Right cardiac atrium (tissue), 5 donors: Measurements from ENCODE around the gene PDSS2. TPM values are rescaled to one million over a fixed set of nuclear protein-coding genes. Genes with fewer than 3 reads are reported as not detected.
A peak's percentile ranks its signal among the peaks of the same experiment; 100 is the strongest.

Experiments used
- ATAC-seq, 2 donors: fragments of 200-7000 bp; cut with Tn5 transposase; one replicate each; pipeline versions ENCODE4 v1.8.0 to v1.9.1; 2020; ENCODE audit warnings: moderate library complexity in 2 of 2, mild to moderate bottlenecking in 1 of 2
- DNase-seq, 3 donors: peaks; one replicate each; pipeline ENCODE4 v3.0.0-alpha.2; 2020
- H3K27ac ChIP-seq: one replicate; pipeline ENCODE4 v1.5.1; 2013; ENCODE audit warnings: mild to moderate bottlenecking, low read length, control low read depth, moderate library complexity
- H3K27me3 ChIP-seq: one replicate; pipeline ENCODE4 v1.6.1; 2013; ENCODE audit not compliant: control insufficient read depth, insufficient read depth
- H3K4me1 ChIP-seq: one replicate; pipeline ENCODE4 v1.6.1; 2013; ENCODE audit warnings: low read length; ENCODE audit not compliant: control insufficient read depth, insufficient read depth
- H3K4me3 ChIP-seq: one replicate; pipeline ENCODE4 v1.5.1; 2013; ENCODE audit warnings: low read length, control low read depth
- H3K9me3 ChIP-seq: one replicate; pipeline ENCODE4 v1.6.1; 2013; ENCODE audit warnings: low read length; ENCODE audit not compliant: control insufficient read depth
- WGBS: extraction: QIAGEN DNeasy Blood & Tissue Kit; methylation state at CpG from one replicate; pipeline ENCODE4 v1.1.7; 2013; 5-methylcytosine and 5-hydroxymethylcytosine counted together
- intact Hi-C, 4 donors: fragments of 100-400 bp; cut with DNase I; formaldehyde crosslinking; loops; one replicate each; pipeline versions ENCODE4 v1.11.0 to v1.14.0; 2022 to 2023
- polyA plus RNA-seq: library from polyadenylated mRNA; stranded (reverse); fragments of 200-250 nt; gene quantifications from one replicate; pipeline ENCODE4 v1.2.3, GENCODE V29; 2013
- total RNA-seq, 4 donors: library from RNA; stranded (reverse); fragmentation: NEBNext Ultra II Directional; extraction: Animal tissue kit (Norgen Biotek cat#: 25700); gene quantifications; one replicate each; pipeline ENCODE4 v1.2.1, GENCODE V29; 2021
- donor health status: healthy with polysubstance abuse.
- donor health status: DM: no; HTN: yes; CAD: no.
- donor health status: DM: no; HTN: no; CAD: no.
- donor health status: DM: no; HTN: yes; CAD: no; lungs with severe emphysema.
- donor health status: DM: yes; HTN: yes; CAD: no.

Gene PDSS2
- total and polyA plus RNA-seq, 5 donors, result 10.0 to 15.5 (median 13.6) TPM

DNA sequence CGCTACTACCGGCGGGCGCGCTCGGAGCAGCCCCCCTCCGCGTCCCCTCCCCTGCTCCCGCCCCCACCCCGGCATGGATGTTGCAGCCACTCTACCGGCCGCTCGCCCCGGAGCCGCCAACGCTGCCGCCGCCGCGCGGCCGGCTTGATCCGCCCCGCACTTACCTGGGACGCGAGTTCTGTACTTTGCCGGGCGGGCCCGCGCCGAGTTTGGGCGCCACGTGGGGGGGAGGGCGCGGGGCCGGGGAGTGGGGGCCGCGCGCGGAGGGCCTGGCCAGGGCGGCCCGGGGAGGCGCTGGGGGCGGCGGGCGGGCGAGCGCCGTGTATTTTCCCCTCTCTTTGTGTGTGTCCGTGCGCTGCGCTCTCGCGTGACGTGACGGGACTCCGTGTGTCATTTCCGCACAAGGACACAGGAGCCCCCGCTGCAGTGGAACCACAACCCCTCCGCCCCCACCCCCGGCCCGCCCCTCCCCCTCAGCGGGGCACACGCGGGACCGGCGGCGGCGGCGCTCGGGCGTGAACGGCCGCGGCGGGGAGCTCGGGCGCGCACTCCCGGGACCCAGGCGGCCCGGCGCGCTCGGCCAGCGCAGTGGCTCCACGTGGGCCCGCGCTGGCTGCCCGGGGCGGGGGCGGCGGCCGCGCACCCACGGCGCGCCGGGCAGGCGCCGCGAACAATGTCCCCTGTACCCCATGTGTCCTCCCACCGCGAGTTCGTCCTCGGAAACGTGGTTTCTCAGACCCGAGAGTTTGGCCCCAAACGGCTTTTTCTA lies 344.3 kb downstream of the PDSS2 start, which contains the start of gene BEND3:
BEND3 (minus strand) TSS at position 590 of the 769 bp plus-strand sequence. CDS start 16,230 bp downstream, outside the sequence.
- WGBS, result under 1% methylated on average over 109 of the region's 109 CpGs
- no peaks in the 10 kb centered on the region for H3K27me3 ChIP-seq
- peak within 1 kb of the TSS; percentile 100 for H3K4me3 ChIP-seq
- H3K4me1 ChIP-seq, result peaks cover 3% of the 10 kb centered on the region
- ATAC-seq, result peak; percentile 31 to 45
- intact Hi-C loops, result loop anchor here in 1 of 4 donors (5.0 kb wide), 1 partner anchor 88 kb away; the partner anchor contains the start of gene MTRES1
- DNase-seq, result peak; percentile 52 to 77 (median 77)
- H3K27ac ChIP-seq, result peak within 1 kb of the TSS; percentile 39
- no peaks in the 10 kb centered on the region for H3K9me3 ChIP-seq

- DNase-seq (peak; percentile 90 to 96 (median 96)), ATAC-seq (peak; percentile 97)
- WGBS, result under 1% methylated on average over 116 of the region's 116 CpGs
- no peaks in the 10 kb centered on the region for H3K27me3 ChIP-seq
- H3K9me3 ChIP-seq, result no peaks in the 10 kb centered on the region
- intact Hi-C loops, result loop anchor here in 1 of 4 donors (5.0 kb wide), 1 partner anchor 87 kb away; the partner anchor contains the start of gene MTRES1
- H3K4me3 ChIP-seq, result peak overlapping the region; percentile 100
- H3K4me1 ChIP-seq, result peaks cover 3% of the 10 kb centered on the region
- peak overlapping the region; percentile 39 for H3K27ac ChIP-seq
Observed at GRCh38 chr6:107114213-107114925, 345.0 kb downstream of the PDSS2 start.

GRCh38 chr6:107110200-107110599 lies 349.2 kb downstream of the PDSS2 start:
- ATAC-seq, result no peak
- Histone ChIP-seq H3K9me3 (no peaks in the 10 kb centered on the region), H3K4me1 (peaks cover 3% of the 10 kb centered on the region), H3K4me3 (no peak overlapping the region), H3K27ac (no peak overlapping the region), H3K27me3 (no peaks in the 10 kb centered on the region)
- intact Hi-C loops, result loop anchor here in 1 of 4 donors (5.0 kb wide), 1 partner anchor 83 kb away; the partner anchor contains the start of gene MTRES1
- 80% methylated on average over 1 of the region's 1 CpG for WGBS
- DNase-seq, result no peak

DNA sequence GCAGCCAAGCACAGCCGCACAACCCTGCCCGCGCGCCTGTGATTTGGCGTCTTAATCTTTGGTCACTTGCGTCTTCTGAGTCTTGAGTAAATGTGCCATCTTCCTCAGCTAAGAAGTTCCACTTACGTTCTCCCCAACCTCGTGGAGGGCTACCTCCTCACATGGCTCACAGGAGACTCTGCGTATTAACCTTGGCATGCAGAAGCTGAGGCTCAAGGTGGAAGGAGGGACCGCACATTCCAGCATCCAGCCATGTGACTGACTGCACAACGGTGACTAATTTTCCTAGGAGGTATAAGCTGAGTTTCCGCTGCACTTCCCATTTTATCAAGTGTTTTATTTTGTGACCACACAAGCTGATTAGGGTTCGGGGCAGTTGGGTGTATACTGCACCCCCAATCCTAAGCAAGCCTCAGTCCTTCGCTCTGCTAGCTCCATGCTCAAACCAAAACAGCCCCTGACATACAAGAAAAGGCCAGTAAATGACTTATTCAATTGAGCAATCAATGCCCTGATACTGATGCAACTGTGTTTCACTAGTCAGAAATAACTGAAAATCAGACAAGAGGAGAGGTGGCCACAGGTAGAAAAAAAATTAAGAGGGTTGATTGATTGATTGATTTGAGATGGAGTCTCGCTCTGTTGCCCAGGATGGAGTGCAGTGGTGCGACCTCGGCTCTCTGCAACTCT lies 351.0 kb downstream of the PDSS2 start:
- ATAC-seq (no peak), DNase-seq (no peak)
- Histone ChIP-seq H3K4me3 (no peak overlapping the region), H3K27ac (no peak overlapping the region), H3K27me3 (no peaks in the 10 kb centered on the region), H3K9me3 (no peaks in the 10 kb centered on the region), H3K4me1 (no peaks in the 10 kb centered on the region)
- intact Hi-C loops, result no loop called here
- WGBS, result 90% methylated on average over 17 of the region's 17 CpGs

- H3K27ac ChIP-seq, result no peak overlapping the region
- intact Hi-C loops, result no loop called here
- H3K4me1 ChIP-seq, result no peaks in the 10 kb centered on the region
- WGBS, result 82% methylated on average over 4 of the region's 4 CpGs
- H3K4me3 ChIP-seq, result no peak overlapping the region
- ATAC-seq, result no peak
- no peaks in the 10 kb centered on the region for H3K27me3 ChIP-seq
- no peak for DNase-seq
- no peaks in the 10 kb centered on the region for H3K9me3 ChIP-seq
Observed at GRCh38 chr6:107107791-107108190, 351.6 kb downstream of the PDSS2 start.

DNA sequence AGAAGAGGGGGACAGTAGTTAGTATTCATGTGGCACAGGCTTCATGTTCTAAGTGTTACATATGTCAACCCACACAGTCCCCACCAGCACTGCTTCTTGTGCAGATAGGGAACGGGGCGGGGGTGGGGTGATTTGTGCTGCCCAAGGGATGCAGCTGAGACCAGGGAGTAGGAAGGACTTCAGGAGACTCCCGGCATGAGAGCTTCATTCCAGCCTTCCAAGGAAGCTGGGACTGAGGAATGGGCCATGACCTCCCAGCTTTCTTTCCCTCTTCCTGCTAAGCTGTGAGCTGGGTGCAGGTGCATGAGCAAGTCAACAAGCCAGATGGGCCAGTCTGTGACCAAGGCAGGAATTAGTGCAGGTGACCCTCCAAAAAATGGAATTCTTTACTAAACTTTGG lies 353.2 kb downstream of the PDSS2 start:
- Histone ChIP-seq H3K27me3 (no peaks in the 10 kb centered on the region), H3K4me1 (no peaks in the 10 kb centered on the region), H3K27ac (no peak overlapping the region), H3K9me3 (no peaks in the 10 kb centered on the region), H3K4me3 (no peak overlapping the region)
- ATAC-seq (no peak), DNase-seq (no peak)
- intact Hi-C loops, result no loop called here
- WGBS, result 76% methylated on average over 3 of the region's 3 CpGs

DNA sequence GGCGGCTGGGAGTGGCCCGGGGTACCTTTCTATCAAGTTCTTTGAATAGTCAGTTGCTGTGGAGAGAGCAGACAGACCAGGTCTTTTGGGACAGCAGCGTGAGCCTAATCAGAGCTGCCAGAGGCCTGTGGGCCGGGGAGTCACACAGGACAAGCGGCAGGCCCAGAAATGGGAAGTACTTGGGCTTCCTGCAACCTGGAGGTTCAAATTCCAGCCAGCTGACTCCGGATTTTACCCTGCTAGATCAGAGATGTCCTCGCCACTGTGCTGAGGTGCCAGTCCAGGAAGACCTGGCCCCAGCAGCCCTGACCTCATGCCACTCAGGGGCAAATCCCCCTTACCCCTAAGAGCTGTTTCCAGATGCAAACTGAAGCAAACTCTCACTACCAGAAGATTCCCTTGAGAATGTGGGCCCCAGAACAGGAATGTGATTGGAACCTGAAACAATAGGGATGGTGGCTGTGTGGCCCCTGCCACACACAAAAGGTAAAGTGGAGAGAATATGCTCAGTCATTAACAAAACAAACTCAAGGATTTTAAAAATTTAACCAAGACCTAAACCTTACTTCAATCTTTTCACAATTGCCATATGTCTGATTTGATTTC lies 353.8 kb downstream of the PDSS2 start:
- Histone ChIP-seq H3K27ac (no peak overlapping the region), H3K4me3 (no peak overlapping the region), H3K27me3 (no peaks in the 10 kb centered on the region), H3K9me3 (no peaks in the 10 kb centered on the region), H3K4me1 (no peaks in the 10 kb centered on the region)
- no peak for ATAC-seq
- DNase-seq, result no peak
- intact Hi-C loops, result no loop called here
- 67% methylated on average over 7 of the region's 7 CpGs for WGBS

DNA sequence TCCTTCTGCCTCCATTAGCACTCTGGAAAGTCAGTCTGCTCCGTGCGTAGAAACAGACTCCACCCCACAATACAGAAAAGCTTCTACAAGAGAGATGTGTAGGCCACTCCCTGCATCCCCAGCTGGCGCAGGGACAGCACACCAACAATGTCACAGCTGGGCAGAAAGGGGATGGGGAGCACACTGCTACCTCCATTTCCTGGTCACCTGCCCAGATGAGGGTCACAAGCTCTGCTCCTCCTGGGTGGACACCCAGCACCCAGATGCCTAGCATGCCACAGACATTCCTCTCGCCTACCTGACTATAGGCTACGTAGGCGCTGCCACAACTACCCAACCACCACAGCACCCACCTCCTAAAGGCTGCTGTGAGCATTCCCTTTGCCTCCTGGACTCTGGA lies 356.3 kb downstream of the PDSS2 start:
- ATAC-seq (no peak), DNase-seq (no peak)
- WGBS, result 89% methylated on average over 6 of the region's 6 CpGs
- Histone ChIP-seq H3K4me1 (no peaks in the 10 kb centered on the region), H3K4me3 (no peak overlapping the region), H3K27me3 (no peaks in the 10 kb centered on the region), H3K27ac (no peak overlapping the region), H3K9me3 (no peaks in the 10 kb centered on the region)
- intact Hi-C loops, result no loop called here
